ENCODE measurements around the gene TBX1. TPM values are rescaled to one million over a fixed set of nuclear protein-coding genes. Genes with fewer than 3 reads are reported as not detected.

Gene TBX1
- total RNA-seq, 3 donors from 2014 or later (not counting 1 experiment from before 2014, with no cell fraction given): 2.0 to 4.6 (median 3.2) TPM

DNA sequence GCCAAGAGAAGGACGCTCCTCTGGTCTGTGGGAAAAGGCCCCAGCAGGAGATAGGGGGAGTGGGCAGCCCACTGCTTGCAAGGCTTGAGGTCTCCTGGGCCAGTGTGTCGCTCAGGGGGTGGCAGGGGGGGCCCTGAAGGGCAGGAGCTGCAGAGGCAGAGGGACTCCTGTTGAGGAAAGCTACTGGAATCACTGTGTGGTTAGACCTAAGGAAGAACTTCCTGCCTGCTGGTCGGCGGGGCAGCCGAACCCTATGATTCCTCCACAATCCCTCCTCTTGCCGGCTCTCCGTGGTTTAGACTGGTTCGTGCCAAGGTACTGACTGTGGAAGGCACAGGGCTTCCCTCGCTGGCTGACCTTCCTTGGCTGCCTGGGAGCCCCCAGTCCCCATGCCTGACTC is 31.1 kb upstream of the TBX1 start:
- ATAC-seq (no peak), DNase-seq (no peak)
- Mint-ChIP-seq H3K27ac (no peak overlapping the region), H3K36me3 (no peaks in the 10 kb centered on the region), H3K4me3 (no peak overlapping the region), H3K9me3 (no peaks in the 10 kb centered on the region), H3K4me1 (peaks cover 0 to 11% of the 10 kb centered on the region in 2 donors), H3K27me3 (ENCODE audit: low read depth in 2 of 2) (peaks cover 8 to 15% of the 10 kb centered on the region in 2 donors)
- no peaks in the 10 kb centered on the region for H3K9me3 ChIP-seq (ENCODE audit: control insufficient read depth, insufficient read depth, low read length)
- no peak overlapping the region for H3K4me3 ChIP-seq (ENCODE audit: low read length)
- TF ChIP-seq, protein P1, sequence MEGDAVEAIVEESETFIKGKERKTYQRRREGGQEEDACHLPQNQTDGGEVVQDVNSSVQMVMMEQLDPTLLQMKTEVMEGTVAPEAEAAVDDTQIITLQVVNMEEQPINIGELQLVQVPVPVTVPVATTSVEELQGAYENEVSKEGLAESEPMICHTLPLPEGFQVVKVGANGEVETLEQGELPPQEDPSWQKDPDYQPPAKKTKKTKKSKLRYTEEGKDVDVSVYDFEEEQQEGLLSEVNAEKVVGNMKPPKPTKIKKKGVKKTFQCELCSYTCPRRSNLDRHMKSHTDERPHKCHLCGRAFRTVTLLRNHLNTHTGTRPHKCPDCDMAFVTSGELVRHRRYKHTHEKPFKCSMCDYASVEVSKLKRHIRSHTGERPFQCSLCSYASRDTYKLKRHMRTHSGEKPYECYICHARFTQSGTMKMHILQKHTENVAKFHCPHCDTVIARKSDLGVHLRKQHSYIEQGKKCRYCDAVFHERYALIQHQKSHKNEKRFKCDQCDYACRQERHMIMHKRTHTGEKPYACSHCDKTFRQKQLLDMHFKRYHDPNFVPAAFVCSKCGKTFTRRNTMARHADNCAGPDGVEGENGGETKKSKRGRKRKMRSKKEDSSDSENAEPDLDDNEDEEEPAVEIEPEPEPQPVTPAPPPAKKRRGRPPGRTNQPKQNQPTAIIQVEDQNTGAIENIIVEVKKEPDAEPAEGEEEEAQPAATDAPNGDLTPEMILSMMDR (IDR thresholded peaks at IDR 0.05): no peak
- WGBS (ENCODE audit: insufficient coverage): 74% methylated on average over 9 of the region's 9 CpGs
- intact Hi-C loops (cut with micrococcal nuclease): no loop called here
- H3K4me1 ChIP-seq (ENCODE audit: control insufficient read depth, insufficient read depth, low read length): peaks cover 13% of the 10 kb centered on the region
- peaks cover 6% of the 10 kb centered on the region for H3K27me3 ChIP-seq (ENCODE audit: control insufficient read depth, insufficient read depth, low read length)
- H3K36me3 ChIP-seq (ENCODE audit: control insufficient read depth, insufficient read depth, low read length): no peaks in the 10 kb centered on the region
- H3K27ac ChIP-seq (ENCODE audit: low read length): no peak overlapping the region

DNA sequence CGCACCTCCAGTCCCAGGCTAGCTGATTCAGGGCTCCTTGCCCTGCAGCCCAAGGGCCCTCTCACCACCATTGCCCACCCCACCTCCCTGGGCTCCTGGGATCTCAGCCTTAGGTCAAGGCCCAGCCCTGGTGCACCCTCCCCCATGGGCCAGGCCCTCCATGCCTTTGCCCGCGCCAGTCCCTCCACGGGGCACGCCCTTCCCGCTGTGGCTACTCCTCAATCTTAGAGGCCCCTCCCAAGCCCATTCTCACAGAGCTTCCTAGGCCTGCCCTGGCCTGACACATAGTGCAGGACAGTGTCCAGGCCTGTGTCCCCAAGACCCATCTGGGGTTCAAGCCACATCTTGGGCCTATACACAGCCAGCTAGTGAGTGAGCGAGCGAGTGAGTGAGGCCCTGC is 30.4 kb upstream of the TBX1 start:
- TF ChIP-seq, protein P1 (IDR thresholded peaks at IDR 0.05): no peak
- Histone ChIP-seq H3K9me3 (ENCODE audit: control insufficient read depth, insufficient read depth, low read length) (no peaks in the 10 kb centered on the region), H3K27ac (ENCODE audit: low read length) (no peak overlapping the region), H3K4me3 (ENCODE audit: low read length) (no peak overlapping the region), H3K4me1 (ENCODE audit: control insufficient read depth, insufficient read depth, low read length) (peaks cover 10% of the 10 kb centered on the region), H3K27me3 (ENCODE audit: control insufficient read depth, insufficient read depth, low read length) (peaks cover 2% of the 10 kb centered on the region), H3K36me3 (ENCODE audit: control insufficient read depth, insufficient read depth, low read length) (no peaks in the 10 kb centered on the region)
- DNase-seq (no peak), ATAC-seq (peak; percentile 8 to 13 (median 11))
- Mint-ChIP-seq H3K4me1 (peaks cover 0 to 7% of the 10 kb centered on the region in 2 donors), H3K9me3 (no peaks in the 10 kb centered on the region), H3K36me3 (no peaks in the 10 kb centered on the region), H3K27ac (peak overlapping the region in 1 of 2 donors; percentile 26), H3K4me3 (no peak overlapping the region), H3K27me3 (ENCODE audit: low read depth in 2 of 2) (peaks cover 3 to 12% of the 10 kb centered on the region in 2 donors)
- WGBS (ENCODE audit: insufficient coverage): 94% methylated on average over 8 of the region's 8 CpGs
- intact Hi-C loops (cut with micrococcal nuclease): loop anchor here (1.0 kb wide), 1 partner anchor 180 kb away; no protein-coding TSS in a partner anchor

DNA sequence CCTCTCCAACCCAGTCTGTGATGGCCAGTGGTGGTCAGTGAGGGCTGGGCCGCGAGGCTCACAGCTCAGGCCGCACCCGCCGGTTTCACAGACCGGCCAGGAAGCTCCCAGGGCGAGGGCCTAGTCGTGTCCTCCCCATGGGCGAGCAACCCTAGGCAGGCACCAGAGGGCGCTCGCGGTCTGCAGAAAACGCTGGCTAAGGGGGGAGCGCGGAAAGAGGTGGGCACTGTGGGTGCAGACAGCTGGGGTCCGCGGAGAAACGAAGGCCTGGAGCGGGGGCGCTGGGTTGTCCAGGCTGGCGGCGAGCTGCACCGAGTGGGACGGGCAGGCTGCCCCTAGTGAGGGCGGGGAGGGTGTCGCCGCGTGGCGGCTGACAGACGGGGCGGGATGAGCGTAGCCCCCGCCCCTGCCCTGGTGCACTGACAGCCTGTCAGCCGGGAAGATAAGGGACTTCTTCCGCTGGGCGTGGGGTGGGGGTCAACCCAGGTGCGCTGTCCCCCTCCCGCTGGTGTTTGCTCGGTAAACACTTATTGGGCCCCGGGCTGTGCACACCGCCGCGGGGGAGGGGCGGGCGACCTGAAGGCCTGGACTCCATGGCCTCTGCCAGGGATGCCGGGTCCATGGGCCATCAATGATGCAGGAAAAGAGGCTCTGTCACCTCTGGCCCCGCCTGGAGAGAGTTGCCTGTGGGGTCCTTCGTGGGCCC is 29.8 kb upstream of the TBX1 start:
- H3K9me3 ChIP-seq (ENCODE audit: control insufficient read depth, insufficient read depth, low read length): no peaks in the 10 kb centered on the region
- H3K27me3 ChIP-seq (ENCODE audit: control insufficient read depth, insufficient read depth, low read length): peaks cover 2% of the 10 kb centered on the region
- peaks cover 0 to 8% of the 10 kb centered on the region in 2 donors for H3K27me3 Mint-ChIP-seq (ENCODE audit: low read depth in 2 of 2)
- H3K27ac ChIP-seq (ENCODE audit: low read length): no peak overlapping the region
- peak; percentile 83 to 88 for DNase-seq
- peak; percentile 87 to 98 (median 94) for ATAC-seq
- no peaks in the 10 kb centered on the region for H3K9me3 Mint-ChIP-seq
- 7% methylated on average over 48 of the region's 48 CpGs for WGBS (ENCODE audit: insufficient coverage)
- peak overlapping the region; percentile 87 for H3K4me3 Mint-ChIP-seq
- intact Hi-C loops (cut with micrococcal nuclease): loop anchor here (1.0 kb wide), 1 partner anchor 179 kb away; no protein-coding TSS in a partner anchor
- H3K27ac Mint-ChIP-seq: peak overlapping the region in 1 of 2 donors; percentile 26
- H3K4me1 Mint-ChIP-seq: peaks cover 0 to 6% of the 10 kb centered on the region in 2 donors
- TF ChIP-seq, protein P1 (IDR thresholded peaks at IDR 0.05): peak; percentile 97
- H3K36me3 Mint-ChIP-seq: no peaks in the 10 kb centered on the region
- no peaks in the 10 kb centered on the region for H3K36me3 ChIP-seq (ENCODE audit: control insufficient read depth, insufficient read depth, low read length)
- H3K4me3 ChIP-seq (ENCODE audit: low read length): peak overlapping the region; percentile 20
- peaks cover 10% of the 10 kb centered on the region for H3K4me1 ChIP-seq (ENCODE audit: control insufficient read depth, insufficient read depth, low read length)
